Stimulated activated CD4-positive, alpha-beta T cell treated with anti-CD3 and anti-CD28 coated beads, TNF-alpha, amount 100 ng/mL, for 4 hours (primary cell): ENCODE data around the gene VOPP1.

Experiments
- DNase-seq, 3 experiments: peaks; one replicate each; pipeline ENCODE4 v3.0.0-alpha.2; 2020; ENCODE audit warnings: low read depth in 3 of 3

Gene VOPP1

DNA sequence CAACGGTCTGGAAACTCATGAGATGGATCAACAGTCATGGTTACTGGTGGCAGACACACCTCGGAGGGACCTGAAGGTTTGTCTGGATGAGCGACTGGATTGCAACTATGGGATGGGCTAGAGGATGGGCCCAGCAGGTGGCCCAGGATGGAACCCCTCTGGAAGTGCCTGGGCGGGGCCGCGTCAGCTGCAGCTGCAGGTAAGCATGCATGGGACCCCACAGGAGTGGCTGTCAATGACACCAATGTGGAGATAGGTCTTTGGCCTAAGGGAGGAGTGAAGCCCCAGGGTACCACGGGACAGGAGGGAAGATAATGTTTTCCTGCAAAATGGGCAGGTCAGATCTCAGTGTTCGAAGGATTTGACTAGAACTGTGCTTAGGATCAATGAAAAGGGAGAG lies 103.8 kb downstream of the VOPP1 start:
- DNase-seq, result no peak

DNA sequence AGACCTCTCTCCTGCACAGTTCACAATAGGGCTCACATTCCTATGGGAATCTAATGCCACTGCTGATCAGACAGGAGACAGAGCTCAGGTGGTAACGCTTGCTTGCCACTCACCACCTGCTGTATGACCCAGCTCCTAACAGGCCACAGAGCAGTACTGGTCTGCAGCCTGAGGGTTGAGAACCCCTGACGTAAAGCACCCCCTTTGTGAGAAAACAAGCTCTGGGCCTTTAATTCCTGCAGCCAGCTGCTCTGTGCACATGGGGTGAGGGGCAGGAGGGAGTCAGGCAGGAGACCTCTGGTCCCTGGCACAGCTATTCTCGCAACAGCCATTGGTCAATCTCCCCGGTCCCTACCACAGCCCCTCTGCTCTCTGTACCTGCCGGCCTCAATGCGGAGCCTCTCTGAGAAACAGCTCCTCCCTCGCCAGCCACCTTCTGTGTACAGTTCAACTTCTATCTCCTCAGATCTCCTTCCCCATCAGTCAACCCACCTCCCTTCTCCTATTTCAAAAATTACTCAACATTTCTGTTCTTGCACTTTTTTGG lies 105.2 kb downstream of the VOPP1 start:
- DNase-seq, result no peak

GRCh38 chr7:55465691-55466090 lies 106.6 kb downstream of the VOPP1 start:
- no peak for DNase-seq

DNA sequence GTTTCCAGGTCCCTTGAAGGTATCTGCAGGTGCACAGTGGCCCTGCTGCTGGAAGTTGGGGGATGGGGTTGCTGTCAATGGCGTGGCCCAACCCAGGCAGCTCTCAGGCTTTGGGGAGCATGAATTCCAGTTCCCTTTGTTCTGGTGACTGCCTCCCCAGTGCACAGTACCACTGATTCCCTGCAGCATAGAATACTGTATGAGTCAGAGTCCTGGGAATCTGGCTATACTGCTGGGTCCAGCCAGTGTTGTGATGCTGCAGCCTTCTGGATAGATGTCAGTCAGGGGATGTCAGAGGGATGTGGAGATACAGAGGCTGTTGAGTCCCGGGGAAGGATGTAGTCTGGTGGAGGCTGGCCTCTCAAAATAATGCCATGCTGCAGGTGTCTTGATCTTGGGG lies 107.9 kb downstream of the VOPP1 start:
- DNase-seq, result no peak

- no peak for DNase-seq
These were observed 108.5 kb downstream of the VOPP1 start for GRCh38 chr7:55463686-55464262.

GRCh38 chr7:55458351-55458750 lies 114.0 kb downstream of the VOPP1 start:
- DNase-seq, result no peak

DNA sequence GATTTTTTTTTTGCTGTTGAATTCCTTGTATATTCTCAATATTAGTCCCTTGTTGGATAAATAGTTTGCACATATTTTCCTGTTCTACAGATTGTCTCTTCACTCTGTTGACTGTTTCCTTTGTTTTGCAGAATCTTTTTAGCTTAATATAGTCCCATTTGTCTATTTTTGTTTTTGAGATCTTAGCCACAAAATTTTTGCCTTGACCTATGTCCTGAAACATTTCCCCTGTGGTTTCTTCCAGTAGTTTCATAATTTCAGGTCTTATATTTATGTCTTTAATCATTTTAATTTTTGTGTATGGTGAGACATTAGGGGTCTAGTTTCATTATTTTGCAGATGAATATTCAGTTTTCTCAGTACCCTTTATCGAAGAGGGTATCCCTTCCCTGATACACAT lies 114.5 kb downstream of the VOPP1 start:
- no peak for DNase-seq

DNA sequence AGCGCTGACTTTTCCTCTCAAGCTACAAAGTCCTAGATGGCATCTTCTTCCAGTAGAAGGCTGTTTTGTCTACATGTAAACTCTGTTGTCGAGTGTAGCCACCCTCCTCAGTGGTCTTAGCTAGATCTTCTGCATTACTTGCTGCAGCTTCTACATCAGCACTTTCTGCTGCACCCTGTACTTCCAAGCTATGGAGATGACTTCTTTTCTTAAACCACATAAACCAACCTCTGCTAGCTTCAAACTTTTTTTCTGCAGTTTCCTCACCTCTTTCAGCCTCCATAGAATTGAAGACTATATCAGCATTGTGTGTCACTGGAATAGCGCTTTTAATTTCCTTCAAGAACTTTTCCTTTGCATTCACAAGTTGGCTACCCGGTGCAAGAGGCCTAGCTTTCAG lies 119.3 kb downstream of the VOPP1 start:
- no peak for DNase-seq

- DNase-seq, result no peak
These were observed 122.2 kb downstream of the VOPP1 start for GRCh38 chr7:55449992-55450535.

GRCh38 chr7:55449205-55449991 lies 122.9 kb downstream of the VOPP1 start:
- DNase-seq, result no peak

GRCh38 chr7:55448526-55448925 lies 123.8 kb downstream of the VOPP1 start:
- DNase-seq, result no peak

- DNase-seq, result no peak
These were observed 127.5 kb downstream of the VOPP1 start for GRCh38 chr7:55444786-55445185.

GRCh38 chr7:55441774-55442522 lies 130.4 kb downstream of the VOPP1 start:
- no peak for DNase-seq

- DNase-seq, result no peak
These were observed 131.3 kb downstream of the VOPP1 start for GRCh38 chr7:55441002-55441401.

DNA sequence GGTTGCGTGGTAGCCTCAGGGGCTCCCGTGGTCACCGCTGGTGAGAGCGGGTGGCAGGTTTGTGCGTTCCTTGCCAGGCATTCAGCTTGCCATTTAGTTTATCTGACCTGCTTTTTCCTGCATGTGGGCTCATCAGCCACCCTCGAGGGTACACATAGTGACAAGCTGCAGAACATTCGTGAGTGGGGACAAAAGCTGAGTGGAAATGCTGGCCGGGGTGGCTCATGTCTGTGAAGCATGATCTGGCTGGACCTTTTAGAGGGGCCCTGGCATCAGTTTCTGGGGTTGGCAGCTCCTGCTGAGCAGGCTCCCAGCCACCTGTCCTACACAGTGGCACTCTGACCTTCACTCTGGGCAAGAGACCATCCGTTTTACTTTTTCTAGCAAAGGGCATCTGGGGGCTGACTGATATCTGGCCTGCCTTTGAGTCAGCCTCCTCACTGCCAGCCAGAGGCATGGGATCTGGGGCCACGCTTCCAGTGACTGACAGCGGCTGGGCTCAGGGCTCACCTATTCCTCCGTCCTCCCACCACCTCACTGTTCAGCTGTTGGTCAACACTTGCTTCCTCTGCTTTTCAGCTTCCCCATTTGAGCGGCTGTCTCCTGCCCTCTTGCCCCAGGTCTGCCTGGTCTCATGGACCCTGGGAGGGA lies 132.1 kb downstream of the VOPP1 start:
- DNase-seq, result no peak

GRCh38 chr7:55439627-55440026 lies 132.7 kb downstream of the VOPP1 start:
- DNase-seq, result no peak

- DNase-seq, result no peak
These were observed 133.4 kb downstream of the VOPP1 start for GRCh38 chr7:55438757-55439525.

- DNase-seq, result no peak
These were observed 134.1 kb downstream of the VOPP1 start for GRCh38 chr7:55438085-55438756.

GRCh38 chr7:55437375-55437774 lies 134.9 kb downstream of the VOPP1 start:
- DNase-seq, result no peak

DNA sequence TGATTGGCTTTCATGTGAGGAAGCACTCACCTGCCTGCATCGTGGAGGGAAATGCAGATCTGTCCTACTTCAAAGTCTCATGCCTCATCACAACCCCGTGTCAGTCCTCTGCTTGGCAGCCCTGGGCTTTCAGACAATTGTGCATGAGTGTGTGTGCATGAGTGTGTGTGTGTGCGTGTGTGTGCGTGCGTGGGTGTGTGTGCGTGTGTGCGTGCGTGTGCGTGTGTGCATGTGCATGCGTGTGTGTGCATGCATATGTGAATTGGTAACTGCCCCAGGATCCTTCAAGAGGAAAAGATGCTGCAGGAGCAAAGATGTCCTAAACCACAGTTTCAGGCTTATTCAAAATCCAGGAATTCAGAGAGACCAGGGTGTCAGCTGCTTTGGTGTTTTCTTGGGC lies 135.8 kb downstream of the VOPP1 start:
- DNase-seq, result no peak
